ENCODE data around the gene CCN6.

DNA sequence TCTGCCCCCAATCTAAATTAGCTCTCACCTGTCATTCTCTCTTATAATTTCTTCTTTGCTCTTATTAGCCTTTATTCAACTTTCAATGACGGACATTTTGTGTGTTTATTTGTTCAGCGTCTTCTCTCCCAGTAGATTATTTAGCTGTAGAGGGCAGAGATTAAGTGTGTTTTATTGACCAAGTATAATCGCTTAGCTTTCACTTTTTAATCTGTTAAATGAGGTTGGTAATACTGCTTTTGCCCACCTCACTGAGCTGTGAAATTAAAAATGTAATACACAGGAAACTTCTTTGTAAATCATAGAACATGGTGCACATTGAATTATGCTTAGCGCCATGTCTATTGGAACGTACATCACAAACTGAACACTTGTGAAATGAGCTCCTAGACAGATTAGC, 3.5 kb upstream of the CCN6 start:
- TF ChIP-seq, protein P1, sequence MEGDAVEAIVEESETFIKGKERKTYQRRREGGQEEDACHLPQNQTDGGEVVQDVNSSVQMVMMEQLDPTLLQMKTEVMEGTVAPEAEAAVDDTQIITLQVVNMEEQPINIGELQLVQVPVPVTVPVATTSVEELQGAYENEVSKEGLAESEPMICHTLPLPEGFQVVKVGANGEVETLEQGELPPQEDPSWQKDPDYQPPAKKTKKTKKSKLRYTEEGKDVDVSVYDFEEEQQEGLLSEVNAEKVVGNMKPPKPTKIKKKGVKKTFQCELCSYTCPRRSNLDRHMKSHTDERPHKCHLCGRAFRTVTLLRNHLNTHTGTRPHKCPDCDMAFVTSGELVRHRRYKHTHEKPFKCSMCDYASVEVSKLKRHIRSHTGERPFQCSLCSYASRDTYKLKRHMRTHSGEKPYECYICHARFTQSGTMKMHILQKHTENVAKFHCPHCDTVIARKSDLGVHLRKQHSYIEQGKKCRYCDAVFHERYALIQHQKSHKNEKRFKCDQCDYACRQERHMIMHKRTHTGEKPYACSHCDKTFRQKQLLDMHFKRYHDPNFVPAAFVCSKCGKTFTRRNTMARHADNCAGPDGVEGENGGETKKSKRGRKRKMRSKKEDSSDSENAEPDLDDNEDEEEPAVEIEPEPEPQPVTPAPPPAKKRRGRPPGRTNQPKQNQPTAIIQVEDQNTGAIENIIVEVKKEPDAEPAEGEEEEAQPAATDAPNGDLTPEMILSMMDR (IDR thresholded peaks at IDR 0.05) = no peak
- TF ChIP-seq POLR2A (IDR thresholded peaks at IDR 0.05) = no peak
